Naive B cell (primary cell): ENCODE results near the gene KCNS1. TPM values are rescaled to one million over a fixed set of nuclear protein-coding genes. Genes with fewer than 3 reads are reported as not detected.

Source experiments
- ATAC-seq, 2 donors: fragments of 150-1000 bp; cut with Tn5 transposase; 2 replicates each; pipeline ENCODE4 v1.10.0; 2021; ENCODE audit warnings: low read depth in 2 of 2, mild to moderate bottlenecking in 2 of 2, moderate library complexity in 2 of 2
- DNase-seq: peaks from one replicate; pipeline ENCODE4 v3.0.0; 2022
- H3K27ac Mint-ChIP-seq, 6 donors: one replicate each; pipeline ENCODE4 v1.8.0; 2020 to 2022; ENCODE audit warnings: mild to moderate bottlenecking in 6 of 6, mixed read lengths in 6 of 6, moderate library complexity in 5 of 6, inconsistent platforms in 2 of 6
- H3K27me3 Mint-ChIP-seq, 3 donors: one replicate each; pipeline ENCODE4 v1.8.0; 2021 to 2022; ENCODE audit warnings: mixed read lengths in 3 of 3, mild to moderate bottlenecking in 1 of 3
- H3K36me3 Mint-ChIP-seq, 2 donors: one replicate each; pipeline ENCODE4 v1.8.0; 2020 to 2022; ENCODE audit warnings: mixed read lengths in 2 of 2, inconsistent platforms in 1 of 2, mild to moderate bottlenecking in 1 of 2
- H3K4me1 Mint-ChIP-seq, 3 donors: one replicate each; pipeline ENCODE4 v1.8.0; 2020 to 2022; ENCODE audit warnings: mixed read lengths in 3 of 3, inconsistent platforms in 1 of 3, mild to moderate bottlenecking in 1 of 3, moderate library complexity in 1 of 3
- H3K4me3 Mint-ChIP-seq, 8 donors: one replicate each; pipeline ENCODE4 v1.8.0; 2020 to 2022; ENCODE audit warnings: mild to moderate bottlenecking in 8 of 8, mixed read lengths in 8 of 8, moderate library complexity in 8 of 8, inconsistent platforms in 2 of 8
- H3K9me3 Mint-ChIP-seq, 7 donors: one replicate each; pipeline ENCODE4 v1.8.0; 2020 to 2022; ENCODE audit warnings: mixed read lengths in 7 of 7, mild to moderate bottlenecking in 5 of 7, inconsistent platforms in 2 of 7, moderate library complexity in 1 of 7
- polyA plus RNA-seq, 6 donors: library from polyadenylated mRNA; unstranded; fragments of 300-500 nt; fragmentation: Illumina TruSeq; gene quantifications; one replicate each; pipeline ENCODE4 v1.2.3, GENCODE V29; 2021; ENCODE audit warnings: low read depth in 6 of 6

KCNS1 gene
- polyA plus RNA-seq, 6 donors from 2014 or later, result 0.06 to 0.26 (median 0.20) TPM; not detected in 2

DNA sequence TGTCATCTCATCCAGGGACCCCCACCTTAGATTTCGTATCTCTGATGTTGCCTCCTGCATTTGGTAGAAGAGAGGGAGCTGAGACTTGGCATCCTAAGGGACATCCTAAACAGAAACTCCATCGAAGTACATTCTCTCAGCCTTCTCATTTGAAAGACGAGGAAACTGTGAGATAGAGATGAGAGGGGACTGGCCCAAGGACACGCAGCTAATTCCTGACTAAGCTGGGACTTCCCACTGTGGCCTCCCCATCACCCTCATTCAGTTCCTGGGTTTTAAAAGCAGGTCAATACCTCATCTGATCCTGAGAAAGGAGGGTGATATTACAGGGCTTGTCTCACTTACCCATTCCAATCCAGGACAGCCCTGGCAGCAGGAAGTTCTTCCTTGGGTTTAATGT is 14.9 kb upstream of the KCNS1 start:
- H3K4me1 Mint-ChIP-seq, result peaks cover 3 to 8% (median 4%) of the 10 kb centered on the region in 3 donors
- no peak for ATAC-seq
- no peaks in the 10 kb centered on the region for H3K36me3 Mint-ChIP-seq
- no peaks in the 10 kb centered on the region for H3K9me3 Mint-ChIP-seq
- DNase-seq, result no peak
- H3K4me3 Mint-ChIP-seq, result no peak overlapping the region
- no peak overlapping the region for H3K27ac Mint-ChIP-seq
- H3K27me3 Mint-ChIP-seq, result peaks cover 31 to 45% (median 37%) of the 10 kb centered on the region in 3 donors

- DNase-seq (no peak), ATAC-seq (no peak)
- Mint-ChIP-seq H3K9me3 (no peaks in the 10 kb centered on the region), H3K4me1 (peaks cover 3 to 8% (median 4%) of the 10 kb centered on the region in 3 donors), H3K27ac (no peak overlapping the region), H3K27me3 (peaks cover 26 to 42% (median 35%) of the 10 kb centered on the region in 3 donors), H3K36me3 (no peaks in the 10 kb centered on the region), H3K4me3 (no peak overlapping the region)
Observed at GRCh38 chr20:45115386-45115774, 14.5 kb upstream of the KCNS1 start.

DNA sequence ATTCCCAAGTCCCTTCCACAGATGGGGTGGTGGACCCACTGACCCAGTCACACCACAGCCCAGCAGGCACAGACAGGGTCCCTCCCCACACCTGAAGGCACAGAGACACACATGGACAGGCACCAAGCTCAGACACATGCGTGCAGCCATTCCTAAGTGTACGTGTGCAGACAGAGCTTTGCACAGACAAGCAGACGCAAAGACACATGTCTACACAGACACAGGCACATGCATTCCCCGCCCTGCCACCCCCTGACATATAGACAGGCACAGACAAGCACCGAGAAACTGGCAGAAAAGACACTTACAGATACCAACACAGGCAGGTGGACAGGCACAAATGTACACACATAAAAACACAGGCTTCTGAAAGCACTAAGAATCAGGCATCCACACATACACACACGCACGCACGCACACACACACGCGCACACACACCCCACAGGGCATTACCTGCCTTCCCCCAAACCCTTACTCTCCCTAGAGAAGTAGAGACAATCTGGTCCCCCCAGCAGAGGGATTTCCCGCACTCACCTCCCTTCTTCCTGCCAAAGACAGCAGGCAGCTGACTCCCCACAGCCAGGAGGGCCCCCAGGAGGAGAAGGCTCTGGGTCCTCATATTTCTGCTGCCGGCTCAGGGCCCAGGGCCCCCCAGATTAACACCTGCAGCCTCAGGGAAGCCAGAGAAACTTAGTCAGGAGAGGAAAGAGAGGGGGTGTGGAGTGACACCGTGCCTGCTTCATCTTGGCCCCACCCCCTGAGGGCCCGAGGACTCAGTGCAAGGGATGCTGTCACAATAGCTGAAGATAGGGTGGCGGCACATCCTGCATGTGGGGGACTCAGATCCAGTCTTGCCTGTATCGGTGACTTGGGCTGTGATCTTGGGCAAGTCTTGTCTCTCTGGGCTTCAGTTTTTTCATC is 13.8 kb upstream of the KCNS1 start, which contains the start of gene WFDC5:
Gene WFDC5 (minus strand): TSS at position 710 of the 921 bp plus-strand sequence. CDS start 91 bp downstream, at position 619.
- peak within 1 kb of the TSS in 2 of 6 donors; percentile 25 to 69 for H3K27ac Mint-ChIP-seq
- no peaks in the 10 kb centered on the region for H3K36me3 Mint-ChIP-seq
- ATAC-seq, result peak; percentile 32 to 37
- DNase-seq, result no peak
- H3K4me3 Mint-ChIP-seq, result no peak within 1 kb of the TSS
- H3K27me3 Mint-ChIP-seq, result peaks cover 21 to 37% (median 36%) of the 10 kb centered on the region in 3 donors
- no peaks in the 10 kb centered on the region for H3K9me3 Mint-ChIP-seq
- H3K4me1 Mint-ChIP-seq, result peaks cover 3 to 8% (median 4%) of the 10 kb centered on the region in 3 donors

DNA sequence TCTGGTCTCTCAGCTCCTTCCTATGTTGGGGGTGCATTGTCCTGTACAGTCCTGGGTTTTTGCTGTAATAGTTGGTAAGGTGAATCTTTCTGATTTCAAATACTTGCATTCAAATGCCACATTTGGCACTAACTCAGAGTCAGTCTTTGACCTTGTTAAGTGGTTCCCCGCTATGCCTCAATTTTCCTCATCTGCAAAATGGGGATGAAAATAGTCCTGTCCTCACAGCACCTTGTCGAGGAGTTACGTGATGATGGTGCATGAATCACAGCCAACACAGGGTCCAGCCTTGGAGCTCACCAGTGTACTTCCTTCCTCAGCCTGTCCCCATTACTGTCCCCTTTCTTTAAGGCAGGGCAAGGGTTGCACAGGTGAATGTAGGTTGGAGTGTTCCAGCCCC is 12.9 kb upstream of the KCNS1 start:
- no peak for DNase-seq
- peaks cover 21 to 42% (median 36%) of the 10 kb centered on the region in 3 donors for H3K27me3 Mint-ChIP-seq
- no peaks in the 10 kb centered on the region for H3K9me3 Mint-ChIP-seq

GRCh38 chr20:45112754-45113153 is 11.8 kb upstream of the KCNS1 start:
- ATAC-seq (no peak), DNase-seq (no peak)
- Mint-ChIP-seq H3K36me3 (no peaks in the 10 kb centered on the region), H3K9me3 (no peaks in the 10 kb centered on the region), H3K27ac (no peak overlapping the region), H3K4me1 (peaks cover 3 to 8% (median 4%) of the 10 kb centered on the region in 3 donors), H3K4me3 (no peak overlapping the region), H3K27me3 (peaks cover 21 to 45% (median 36%) of the 10 kb centered on the region in 3 donors)

More for the DNA sequence above, 12.9 kb upstream of the KCNS1 start:
- peaks cover 3 to 8% (median 4%) of the 10 kb centered on the region in 3 donors for H3K4me1 Mint-ChIP-seq
- no peak overlapping the region for H3K27ac Mint-ChIP-seq
- no peak for ATAC-seq
- no peak overlapping the region for H3K4me3 Mint-ChIP-seq
- H3K36me3 Mint-ChIP-seq, result no peaks in the 10 kb centered on the region

- DNase-seq, result no peak
- H3K9me3 Mint-ChIP-seq, result no peaks in the 10 kb centered on the region
- no peaks in the 10 kb centered on the region for H3K36me3 Mint-ChIP-seq
- peak; percentile 30 to 32 for ATAC-seq
- H3K4me3 Mint-ChIP-seq, result no peak overlapping the region
- H3K27me3 Mint-ChIP-seq, result peaks cover 15 to 45% (median 39%) of the 10 kb centered on the region in 3 donors
- H3K27ac Mint-ChIP-seq, result peak overlapping the region in 2 of 6 donors; percentile 10 to 58
- H3K4me1 Mint-ChIP-seq, result peaks cover 3 to 8% (median 4%) of the 10 kb centered on the region in 3 donors
Observed at GRCh38 chr20:45111799-45112471, 11.0 kb upstream of the KCNS1 start.

GRCh38 chr20:45111285-45111684 is 10.4 kb upstream of the KCNS1 start:
- ATAC-seq (no peak), DNase-seq (no peak)
- Mint-ChIP-seq H3K36me3 (no peaks in the 10 kb centered on the region), H3K9me3 (no peaks in the 10 kb centered on the region), H3K4me1 (peaks cover 3 to 8% (median 4%) of the 10 kb centered on the region in 3 donors), H3K4me3 (no peak overlapping the region), H3K27me3 (peaks cover 19 to 45% (median 39%) of the 10 kb centered on the region in 3 donors), H3K27ac (no peak overlapping the region)

DNA sequence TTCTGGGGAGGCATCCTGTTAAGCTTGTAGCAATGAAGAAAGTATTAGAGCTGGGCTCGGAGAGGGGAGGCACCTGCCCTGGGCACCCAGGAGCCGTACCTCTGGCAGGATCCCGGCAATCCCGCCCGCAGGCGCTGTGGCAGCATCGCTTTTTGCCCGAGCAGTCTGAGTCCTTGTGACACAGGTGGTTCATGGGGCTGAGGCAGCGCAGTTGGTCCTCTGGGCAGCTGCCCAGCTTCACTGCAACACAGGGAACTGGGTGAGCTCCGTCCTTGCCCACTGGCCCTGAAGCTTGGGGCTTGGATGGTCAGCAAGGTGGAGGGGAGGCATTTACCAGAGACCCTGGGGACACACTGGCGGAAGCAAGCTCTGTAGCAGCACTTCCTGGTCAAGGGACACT is 9.4 kb upstream of the KCNS1 start:
- DNase-seq (no peak), ATAC-seq (no peak)
- H3K36me3 Mint-ChIP-seq, result no peaks in the 10 kb centered on the region
- no peaks in the 10 kb centered on the region for H3K9me3 Mint-ChIP-seq
- H3K4me1 Mint-ChIP-seq, result peaks cover 3 to 8% (median 4%) of the 10 kb centered on the region in 3 donors
- H3K27me3 Mint-ChIP-seq, result peaks cover 20 to 44% (median 36%) of the 10 kb centered on the region in 3 donors
- no peak overlapping the region for H3K4me3 Mint-ChIP-seq
- H3K27ac Mint-ChIP-seq, result no peak overlapping the region

- H3K9me3 Mint-ChIP-seq, result no peaks in the 10 kb centered on the region
- no peak overlapping the region for H3K4me3 Mint-ChIP-seq
- DNase-seq, result no peak
- no peak overlapping the region for H3K27ac Mint-ChIP-seq
- H3K4me1 Mint-ChIP-seq, result peaks cover 0 to 3% (median 1%) of the 10 kb centered on the region in 3 donors
- ATAC-seq, result no peak
- H3K36me3 Mint-ChIP-seq, result no peaks in the 10 kb centered on the region
- peaks cover 24 to 45% (median 35%) of the 10 kb centered on the region in 3 donors for H3K27me3 Mint-ChIP-seq
Observed at GRCh38 chr20:45109634-45110033, 8.7 kb upstream of the KCNS1 start.

DNA sequence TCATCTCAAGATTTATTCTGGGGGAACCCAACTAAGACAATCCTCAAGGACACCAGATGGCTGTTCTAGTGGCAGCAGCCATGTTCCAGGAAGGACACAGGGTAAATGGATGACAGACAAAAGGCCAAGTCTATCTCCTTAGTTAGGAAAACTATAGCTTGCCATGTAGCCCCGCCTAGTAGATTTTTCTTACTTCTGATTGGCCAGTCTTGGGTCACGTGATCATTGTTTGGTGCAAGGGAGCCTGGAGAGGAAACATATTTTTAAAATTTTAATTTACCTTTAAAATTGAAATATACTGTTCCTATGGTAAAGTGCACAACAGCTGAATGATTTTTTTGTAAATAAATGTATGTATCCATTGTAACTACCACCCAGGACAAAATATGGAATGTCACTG is 4.4 kb upstream of the KCNS1 start:
- no peak for ATAC-seq
- Mint-ChIP-seq H3K4me1 (peaks cover 7 to 10% (median 8%) of the 10 kb centered on the region in 3 donors), H3K36me3 (no peaks in the 10 kb centered on the region), H3K27ac (no peak overlapping the region), H3K9me3 (no peaks in the 10 kb centered on the region), H3K4me3 (no peak overlapping the region), H3K27me3 (peaks cover 39 to 65% (median 51%) of the 10 kb centered on the region in 3 donors)
- DNase-seq, result no peak

DNA sequence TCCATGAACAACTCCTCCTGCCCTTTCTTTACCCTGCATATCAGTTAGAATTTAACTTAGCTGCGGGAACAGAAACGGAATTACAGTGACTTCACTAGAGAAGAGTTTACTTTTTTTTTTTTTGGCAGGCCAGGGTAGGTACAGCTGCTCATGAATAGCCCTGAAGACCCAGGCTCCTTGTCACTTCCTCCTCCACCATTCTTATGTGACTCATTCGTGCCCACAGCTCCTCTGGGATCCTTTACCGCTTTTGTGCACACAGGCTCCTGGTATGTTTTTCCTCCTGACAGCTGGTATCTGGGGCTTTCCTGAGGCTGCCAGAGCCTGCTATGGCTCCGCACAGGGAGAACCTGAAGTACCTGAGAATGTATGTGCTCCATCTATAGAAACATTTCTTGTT is 3.9 kb upstream of the KCNS1 start:
- Mint-ChIP-seq H3K4me1 (peaks cover 9 to 15% (median 13%) of the 10 kb centered on the region in 3 donors), H3K4me3 (no peak overlapping the region), H3K27me3 (peaks cover 44 to 65% (median 57%) of the 10 kb centered on the region in 3 donors), H3K9me3 (no peaks in the 10 kb centered on the region), H3K27ac (no peak overlapping the region), H3K36me3 (no peaks in the 10 kb centered on the region)
- ATAC-seq (no peak), DNase-seq (no peak)

- H3K4me1 Mint-ChIP-seq, result peaks cover 9 to 22% (median 15%) of the 10 kb centered on the region in 3 donors
- H3K4me3 Mint-ChIP-seq, result no peak overlapping the region
- H3K36me3 Mint-ChIP-seq, result no peaks in the 10 kb centered on the region
- ATAC-seq (no peak), DNase-seq (no peak)
- H3K9me3 Mint-ChIP-seq, result no peaks in the 10 kb centered on the region
- H3K27ac Mint-ChIP-seq, result no peak overlapping the region
- H3K27me3 Mint-ChIP-seq, result peaks cover 56 to 69% (median 68%) of the 10 kb centered on the region in 3 donors
Observed at GRCh38 chr20:45103072-45103471, 2.1 kb upstream of the KCNS1 start.

- Mint-ChIP-seq H3K36me3 (no peaks in the 10 kb centered on the region), H3K27me3 (peaks cover 64 to 68% (median 68%) of the 10 kb centered on the region in 3 donors), H3K4me3 (peak overlapping the region in 4 of 8 donors; percentile 20 to 73 (median 40)), H3K4me1 (peaks cover 13 to 33% (median 26%) of the 10 kb centered on the region in 3 donors), H3K9me3 (no peaks in the 10 kb centered on the region), H3K27ac (no peak overlapping the region)
- DNase-seq, result no peak
- no peak for ATAC-seq
Observed at GRCh38 chr20:45101333-45101850, 465 bp upstream of the KCNS1 start.
